ENCODE measurements around the gene RTN4RL1. TPM values are rescaled to one million over a fixed set of nuclear protein-coding genes. Genes with fewer than 3 reads are reported as not detected.

Gene RTN4RL1
- total and polyA plus RNA-seq, 10 donors: 0.09 to 4.5 (median 1.2) TPM

GRCh38 chr17:1966274-1967086 is 58.7 kb downstream of the RTN4RL1 start:
- H3K4me1 ChIP-seq: no peaks in the 10 kb centered on the region
- TF ChIP-seq CTCF (IDR thresholded peaks at IDR 0.05 in 8 of 11, conservative IDR thresholded peaks at IDR 0.05 in 3 of 11): no peak
- TF ChIP-seq POLR2AphosphoS5 (IDR thresholded peaks at IDR 0.05): no peak
- TF ChIP-seq POLR2A (IDR thresholded peaks at IDR 0.05): no peak
- no peak overlapping the region for H3K4me3 ChIP-seq
- 69 to 76% (median 74%) methylated on average over 10 to 12 of the region's 12 CpGs for WGBS, 5 donors
- intact Hi-C loops (cut with DNase I; ENCODE audit: low total_unique reads): no loop called here
- H3K9me3 ChIP-seq: no peaks in the 10 kb centered on the region
- DNase-seq: no peak
- no peaks in the 10 kb centered on the region for H3K36me3 ChIP-seq
- H3K27me3 ChIP-seq (replicated peaks in 1 of 7): peaks cover 0 to 40% (median 0%) of the 10 kb centered on the region in 7 donors
- H3K27ac ChIP-seq: no peak overlapping the region

- WGBS, 5 donors: 92 to 94% (median 93%) methylated on average over 20 to 21 of the region's 21 CpGs
- Histone ChIP-seq H3K36me3 (no peaks in the 10 kb centered on the region), H3K9me3 (no peaks in the 10 kb centered on the region), H3K4me1 (no peaks in the 10 kb centered on the region), H3K27me3 (replicated peaks in 1 of 7) (peaks cover 0 to 40% (median 0%) of the 10 kb centered on the region in 7 donors), H3K4me3 (no peak overlapping the region), H3K27ac (no peak overlapping the region)
- TF ChIP-seq POLR2A (IDR thresholded peaks at IDR 0.05): no peak
- TF ChIP-seq POLR2AphosphoS5 (IDR thresholded peaks at IDR 0.05): no peak
- TF ChIP-seq CTCF (IDR thresholded peaks at IDR 0.05 in 8 of 11, conservative IDR thresholded peaks at IDR 0.05 in 3 of 11): no peak
- intact Hi-C loops (cut with DNase I; ENCODE audit: low total_unique reads): no loop called here
- DNase-seq: no peak
Measured at GRCh38 chr17:1965556-1966273, 59.4 kb downstream of the RTN4RL1 start.

- intact Hi-C loops (cut with DNase I; ENCODE audit: low total_unique reads): no loop called here
- no peak for DNase-seq
- H3K27ac ChIP-seq: no peak overlapping the region
- H3K27me3 ChIP-seq (replicated peaks in 1 of 7): peaks cover 0 to 26% (median 0%) of the 10 kb centered on the region in 7 donors
- H3K9me3 ChIP-seq: no peaks in the 10 kb centered on the region
- no peaks in the 10 kb centered on the region for H3K36me3 ChIP-seq
- no peak overlapping the region for H3K4me3 ChIP-seq
- 75 to 93% (median 85%) methylated on average over 7 of the region's 7 CpGs for WGBS, 5 donors
- H3K4me1 ChIP-seq: peaks cover 0 to 2% (median 0%) of the 10 kb centered on the region in 6 donors
- TF ChIP-seq POLR2A (IDR thresholded peaks at IDR 0.05): no peak
- no peak for TF ChIP-seq POLR2AphosphoS5 (IDR thresholded peaks at IDR 0.05)
- no peak for TF ChIP-seq CTCF (IDR thresholded peaks at IDR 0.05 in 8 of 11, conservative IDR thresholded peaks at IDR 0.05 in 3 of 11)
Measured at GRCh38 chr17:1963250-1963649, 61.9 kb downstream of the RTN4RL1 start.

GRCh38 chr17:1961189-1961588 is 63.9 kb downstream of the RTN4RL1 start:
- Histone ChIP-seq H3K4me1 (peaks cover 0 to 2% (median 0%) of the 10 kb centered on the region in 6 donors), H3K9me3 (no peaks in the 10 kb centered on the region), H3K27me3 (replicated peaks in 1 of 7) (peaks cover 0 to 8% (median 0%) of the 10 kb centered on the region in 7 donors), H3K4me3 (no peak overlapping the region), H3K27ac (no peak overlapping the region), H3K36me3 (no peaks in the 10 kb centered on the region)
- TF ChIP-seq CTCF (IDR thresholded peaks at IDR 0.05 in 8 of 11, conservative IDR thresholded peaks at IDR 0.05 in 3 of 11): no peak
- TF ChIP-seq POLR2A (IDR thresholded peaks at IDR 0.05): no peak
- TF ChIP-seq POLR2AphosphoS5 (IDR thresholded peaks at IDR 0.05): no peak
- intact Hi-C loops (cut with DNase I; ENCODE audit: low total_unique reads): no loop called here
- 75 to 88% (median 82%) methylated on average over 14 of the region's 14 CpGs for WGBS, 5 donors
- DNase-seq: no peak

Measured in spleen (tissue), 11 donors.